ENCODE measurements around the gene SPSB4. TPM values are rescaled to one million over a fixed set of nuclear protein-coding genes. Genes with fewer than 3 reads are reported as not detected.
"Not testable (repeated sequence)": the region's sequence is repeated elsewhere in the genome, so short reads cannot be mapped to it uniquely, and the experiment has no call there.

SPSB4 gene
- total RNA-seq, 2 experiments from 2014 or later: not detected

DNA sequence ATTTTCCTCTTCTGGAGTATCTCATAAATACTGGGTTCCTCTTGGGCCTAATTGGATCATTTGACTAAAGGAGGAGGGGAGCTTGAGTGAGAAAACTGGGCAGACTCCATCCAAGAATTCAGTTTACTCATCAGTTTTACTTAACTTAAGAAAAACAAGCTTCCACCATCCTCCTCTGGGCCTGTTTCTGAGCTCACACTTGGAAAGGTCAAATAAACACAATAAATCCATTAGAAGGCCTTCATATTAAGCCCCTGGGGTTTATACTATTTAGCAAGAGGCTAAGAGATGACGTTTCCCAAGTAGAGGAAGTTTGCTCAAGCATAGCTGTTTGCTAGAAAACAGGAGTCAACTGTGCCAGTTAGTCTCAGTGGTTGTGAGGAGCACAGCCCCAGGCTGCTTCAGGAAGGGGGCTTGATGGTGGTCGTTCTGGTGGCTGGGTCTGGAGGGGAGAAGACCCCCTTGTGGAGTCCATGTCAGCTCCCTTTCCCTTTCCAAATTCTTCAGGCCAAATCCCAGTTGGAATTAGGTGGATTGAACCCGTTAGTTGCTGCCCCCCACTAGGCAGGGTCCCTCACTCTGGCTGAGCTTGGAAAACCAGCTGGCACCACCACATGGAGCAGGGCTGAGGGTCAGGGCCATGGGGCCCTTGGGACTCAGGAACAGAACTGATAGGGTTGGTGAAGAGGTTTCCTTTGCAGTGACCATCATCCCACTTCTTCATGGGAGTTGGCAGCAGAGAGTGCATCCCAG is 64.8 kb downstream of the SPSB4 start:
- BruUV-seq (replicated peaks): no TSS peak
- POLR2A ChIA-PET: no interaction called here

DNA sequence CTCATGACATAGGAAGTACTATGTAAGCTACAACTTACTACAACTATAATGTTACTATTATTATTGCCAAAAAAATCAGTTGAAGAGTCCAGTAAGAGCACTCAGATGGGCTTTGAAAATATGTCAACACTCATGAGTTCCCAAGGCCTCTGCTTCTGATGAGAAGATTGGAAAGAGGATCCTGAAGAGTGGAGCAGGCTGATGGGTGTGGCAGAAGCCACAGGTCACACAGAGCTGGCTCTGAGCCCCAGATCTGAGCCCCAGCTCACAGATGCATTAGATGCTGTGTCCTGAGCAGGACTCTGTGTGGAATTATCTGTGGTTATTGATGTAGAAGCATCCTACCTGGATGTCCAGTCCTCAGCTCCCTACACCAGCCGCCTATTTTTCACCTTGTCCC is 65.6 kb downstream of the SPSB4 start:
- BruUV-seq (replicated peaks): no TSS peak

More for the DNA sequence above, 64.8 kb downstream of the SPSB4 start:
- Histone ChIP-seq H3K9me3 (ENCODE audit: low read length) (no peaks in the 10 kb centered on the region), H3K4me1 (ENCODE audit: insufficient read depth, low read length, poor library complexity, severe bottlenecking) (no peaks in the 10 kb centered on the region), H2AFZ (ENCODE audit: low read length) (no peak overlapping the region), H3K79me2 (ENCODE audit: insufficient read depth, low read depth, low read length) (no peaks in the 10 kb centered on the region), H3K4me2 (ENCODE audit: low read length) (no peak overlapping the region), H3K27ac (ENCODE audit: low read depth, low read length, poor library complexity, severe bottlenecking) (no peak overlapping the region), H3K36me3 (ENCODE audit: insufficient read depth, low read length) (no peaks in the 10 kb centered on the region), H3K4me3 (ENCODE audit: low read depth, low read length, poor library complexity, severe bottlenecking) (no peak overlapping the region), H3K9me2 (ENCODE audit: insufficient read depth, low read length) (no peaks in the 10 kb centered on the region), H4K20me1 (ENCODE audit: insufficient read depth, low read length) (no peaks in the 10 kb centered on the region)
- DNase-seq (ENCODE audit: low spot score): no peak
- TF ChIP-seq, protein P1, sequence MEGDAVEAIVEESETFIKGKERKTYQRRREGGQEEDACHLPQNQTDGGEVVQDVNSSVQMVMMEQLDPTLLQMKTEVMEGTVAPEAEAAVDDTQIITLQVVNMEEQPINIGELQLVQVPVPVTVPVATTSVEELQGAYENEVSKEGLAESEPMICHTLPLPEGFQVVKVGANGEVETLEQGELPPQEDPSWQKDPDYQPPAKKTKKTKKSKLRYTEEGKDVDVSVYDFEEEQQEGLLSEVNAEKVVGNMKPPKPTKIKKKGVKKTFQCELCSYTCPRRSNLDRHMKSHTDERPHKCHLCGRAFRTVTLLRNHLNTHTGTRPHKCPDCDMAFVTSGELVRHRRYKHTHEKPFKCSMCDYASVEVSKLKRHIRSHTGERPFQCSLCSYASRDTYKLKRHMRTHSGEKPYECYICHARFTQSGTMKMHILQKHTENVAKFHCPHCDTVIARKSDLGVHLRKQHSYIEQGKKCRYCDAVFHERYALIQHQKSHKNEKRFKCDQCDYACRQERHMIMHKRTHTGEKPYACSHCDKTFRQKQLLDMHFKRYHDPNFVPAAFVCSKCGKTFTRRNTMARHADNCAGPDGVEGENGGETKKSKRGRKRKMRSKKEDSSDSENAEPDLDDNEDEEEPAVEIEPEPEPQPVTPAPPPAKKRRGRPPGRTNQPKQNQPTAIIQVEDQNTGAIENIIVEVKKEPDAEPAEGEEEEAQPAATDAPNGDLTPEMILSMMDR (conservative IDR thresholded peaks at IDR 0.05; ENCODE audit: low read length): no peak
- TF ChIP-seq EZH2phosphoT487 (IDR thresholded peaks at IDR 0.05; ENCODE audit: borderline replicate concordance, low read depth, low read length): no peak
- CTCF ChIA-PET (ENCODE audit: unreplicated experiment): interaction anchor here (1.3 kb wide), 1 partner anchor 14 kb away, joined by 4 read pairs; no protein-coding TSS in a partner anchor
- intact Hi-C loops (cut with micrococcal nuclease; ENCODE audit: unreplicated experiment): no loop called here

DNA sequence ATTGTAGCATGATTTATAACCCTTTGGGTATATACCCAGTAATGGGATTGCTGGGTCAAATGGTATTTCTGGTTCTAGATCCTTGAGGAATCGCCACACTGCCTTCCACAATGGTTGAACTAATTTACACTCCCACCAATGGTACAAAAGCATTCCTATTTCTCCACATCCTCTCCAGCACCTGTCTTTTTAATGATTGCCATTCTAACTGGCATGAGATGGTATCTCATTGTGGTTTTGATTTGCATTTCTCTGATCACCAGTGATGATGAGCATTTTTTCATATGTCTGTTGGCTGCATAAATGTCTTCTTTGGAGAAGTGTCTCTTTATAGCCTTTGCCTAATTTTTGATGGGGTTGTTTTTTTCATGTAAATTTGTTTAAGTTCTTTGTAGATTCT is 66.8 kb downstream of the SPSB4 start:
- H2AFZ ChIP-seq (ENCODE audit: low read length); H3K36me3 ChIP-seq (ENCODE audit: insufficient read depth, low read length); H4K20me1 ChIP-seq (ENCODE audit: insufficient read depth, low read length); H3K27ac ChIP-seq (ENCODE audit: low read depth, low read length, poor library complexity, severe bottlenecking); H3K4me2 ChIP-seq (ENCODE audit: low read length); H3K9me3 ChIP-seq (ENCODE audit: low read length); H3K4me1 ChIP-seq (ENCODE audit: insufficient read depth, low read length, poor library complexity, severe bottlenecking); H3K9me2 ChIP-seq (ENCODE audit: insufficient read depth, low read length); intact Hi-C loops (cut with micrococcal nuclease; ENCODE audit: unreplicated experiment); POLR2A ChIA-PET; BruUV-seq (replicated peaks); CTCF ChIA-PET (ENCODE audit: unreplicated experiment); H3K4me3 ChIP-seq (ENCODE audit: low read depth, low read length, poor library complexity, severe bottlenecking); DNase-seq (ENCODE audit: low spot score); H3K79me2 ChIP-seq (ENCODE audit: insufficient read depth, low read depth, low read length): not testable (repeated sequence)

More for the DNA sequence above, 65.6 kb downstream of the SPSB4 start:
- no peak overlapping the region for H2AFZ ChIP-seq (ENCODE audit: low read length)
- H3K4me2 ChIP-seq (ENCODE audit: low read length): no peak overlapping the region
- TF ChIP-seq, protein P1 (conservative IDR thresholded peaks at IDR 0.05; ENCODE audit: low read length): no peak
- no peak for TF ChIP-seq EZH2phosphoT487 (IDR thresholded peaks at IDR 0.05; ENCODE audit: borderline replicate concordance, low read depth, low read length)
- H4K20me1 ChIP-seq (ENCODE audit: insufficient read depth, low read length): no peaks in the 10 kb centered on the region
- H3K27ac ChIP-seq (ENCODE audit: low read depth, low read length, poor library complexity, severe bottlenecking): no peak overlapping the region
- intact Hi-C loops (cut with micrococcal nuclease; ENCODE audit: unreplicated experiment): no loop called here
- ChIA-PET CTCF (ENCODE audit: unreplicated experiment) (interaction anchor here (1.3 kb wide), 1 partner anchor 13 kb away, joined by 4 read pairs; no protein-coding TSS in a partner anchor), POLR2A (interaction anchor here (0.6 kb wide), 1 partner anchor 153 kb away, joined by 3 read pairs; no protein-coding TSS in a partner anchor)
- H3K4me3 ChIP-seq (ENCODE audit: low read depth, low read length, poor library complexity, severe bottlenecking): no peak overlapping the region
- H3K9me3 ChIP-seq (ENCODE audit: low read length): no peaks in the 10 kb centered on the region
- no peaks in the 10 kb centered on the region for H3K79me2 ChIP-seq (ENCODE audit: insufficient read depth, low read depth, low read length)
- H3K36me3 ChIP-seq (ENCODE audit: insufficient read depth, low read length): no peaks in the 10 kb centered on the region
- no peak for DNase-seq (ENCODE audit: low spot score)
- no peaks in the 10 kb centered on the region for H3K4me1 ChIP-seq (ENCODE audit: insufficient read depth, low read length, poor library complexity, severe bottlenecking)
- H3K9me2 ChIP-seq (ENCODE audit: insufficient read depth, low read length): no peaks in the 10 kb centered on the region
